HUES6 (cell line): ENCODE data around the gene GSX1.
"Not testable (repeated sequence)": the region's sequence is repeated elsewhere in the genome, so short reads cannot be mapped to it uniquely, and the experiment has no call there.

ENCODE experiments used
- H3K27ac ChIP-seq: 2 replicates; pipeline ENCODE4 v1.7.0; 2013; ENCODE audit warnings: low read depth, mild to moderate bottlenecking, low read length, inconsistent platforms
- H3K27me3 ChIP-seq: 2 replicates; pipeline ENCODE4 v1.6.1; 2013; ENCODE audit warnings: low read length; ENCODE audit not compliant: control insufficient read depth, insufficient read depth
- H3K36me3 ChIP-seq: 2 replicates; pipeline ENCODE4 v1.6.1; 2013; ENCODE audit warnings: low read length; ENCODE audit not compliant: control insufficient read depth, insufficient read depth
- H3K4me1 ChIP-seq: 2 replicates; pipeline ENCODE4 v1.6.1; 2013; ENCODE audit warnings: low read length; ENCODE audit not compliant: control insufficient read depth, insufficient read depth
- H3K4me3 ChIP-seq: 2 replicates; pipeline ENCODE4 v1.5.1; 2013; ENCODE audit warnings: low read depth, low read length
- H3K9ac ChIP-seq: one replicate; pipeline ENCODE4 v1.6.1; 2013; ENCODE audit warnings: mild to moderate bottlenecking, low read length
- H3K9me3 ChIP-seq: 2 replicates; pipeline ENCODE4 v1.6.1; 2013; ENCODE audit warnings: low read depth, low read length; ENCODE audit not compliant: control insufficient read depth, insufficient read depth

Gene GSX1

GRCh38 chr13:27794921-27795717 is 2.8 kb downstream of the GSX1 start:
- H3K4me3 ChIP-seq: peak overlapping the region; percentile 8
- H3K27me3 ChIP-seq: peaks cover 100% of the 10 kb centered on the region
- no peaks in the 10 kb centered on the region for H3K36me3 ChIP-seq
- H3K9me3 ChIP-seq: no peaks in the 10 kb centered on the region
- no peak overlapping the region for H3K27ac ChIP-seq
- no peak overlapping the region for H3K9ac ChIP-seq
- peaks cover 40% of the 10 kb centered on the region for H3K4me1 ChIP-seq

DNA sequence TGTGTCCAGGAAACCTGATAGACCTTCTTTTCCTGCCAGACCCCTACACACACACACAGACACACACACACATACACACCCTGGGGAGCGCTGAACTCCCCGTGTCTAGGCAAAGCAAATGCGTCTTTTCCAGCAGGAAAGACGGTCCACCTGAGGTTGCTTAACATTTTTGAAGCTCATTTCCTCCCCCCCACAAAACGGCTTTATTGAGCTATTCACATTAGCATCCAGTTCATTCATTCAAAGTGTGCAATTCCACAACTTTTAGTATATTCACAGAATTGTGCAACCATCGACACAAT is 3.4 kb downstream of the GSX1 start:
- peaks cover 100% of the 10 kb centered on the region for H3K27me3 ChIP-seq
- no peak overlapping the region for H3K9ac ChIP-seq
- no peak overlapping the region for H3K27ac ChIP-seq
- no peaks in the 10 kb centered on the region for H3K36me3 ChIP-seq
- no peak overlapping the region; the same call in 1 of the 2 replicates for H3K4me3 ChIP-seq
- peaks cover 38% of the 10 kb centered on the region for H3K4me1 ChIP-seq
- no peaks in the 10 kb centered on the region for H3K9me3 ChIP-seq

GRCh38 chr13:27796544-27797227 is 4.4 kb downstream of the GSX1 start:
- Histone ChIP-seq H3K27ac (no peak overlapping the region), H3K36me3 (no peaks in the 10 kb centered on the region), H3K4me1 (peaks cover 29% of the 10 kb centered on the region), H3K9me3 (no peaks in the 10 kb centered on the region), H3K9ac (no peak overlapping the region), H3K27me3 (peaks cover 98% of the 10 kb centered on the region), H3K4me3 (peak overlapping the region; percentile 50)

DNA sequence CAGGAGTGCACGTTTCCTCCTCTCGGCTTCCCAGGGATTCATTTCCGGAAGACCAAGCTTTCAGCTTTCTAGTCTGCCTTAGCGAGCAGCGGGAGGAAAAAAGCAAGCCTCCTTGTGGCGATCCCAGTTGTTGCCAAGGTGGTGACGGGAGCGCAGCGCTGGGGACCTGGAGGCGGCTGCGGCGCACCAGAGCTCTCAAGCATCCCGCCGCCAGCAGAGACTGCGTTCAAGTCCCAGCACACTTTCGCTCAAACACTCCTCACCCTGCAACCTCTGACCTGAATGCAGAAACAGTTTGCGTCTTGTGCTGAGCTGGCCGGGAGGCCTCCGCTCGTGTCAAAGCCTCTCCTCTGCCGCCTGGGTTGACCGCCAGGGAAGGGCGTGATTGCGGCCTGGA is 4.9 kb downstream of the GSX1 start:
- Histone ChIP-seq H3K36me3 (no peaks in the 10 kb centered on the region), H3K9ac (no peak overlapping the region), H3K4me3 (peak overlapping the region; percentile 50), H3K4me1 (peaks cover 27% of the 10 kb centered on the region), H3K27me3 (peaks cover 98% of the 10 kb centered on the region), H3K9me3 (no peaks in the 10 kb centered on the region), H3K27ac (no peak overlapping the region)

GRCh38 chr13:27806744-27807387 is 14.6 kb downstream of the GSX1 start:
- H3K36me3 ChIP-seq: no peaks in the 10 kb centered on the region
- no peak overlapping the region for H3K9ac ChIP-seq
- no peak overlapping the region for H3K4me3 ChIP-seq
- H3K9me3 ChIP-seq: no peaks in the 10 kb centered on the region
- H3K27ac ChIP-seq: no peak overlapping the region
- H3K27me3 ChIP-seq: peaks cover 89% of the 10 kb centered on the region
- peaks cover 20% of the 10 kb centered on the region for H3K4me1 ChIP-seq

- H3K27me3 ChIP-seq: peaks cover 89% of the 10 kb centered on the region
- H3K9me3 ChIP-seq: no peaks in the 10 kb centered on the region
- H3K27ac ChIP-seq: no peak overlapping the region
- H3K4me3 ChIP-seq: no peak overlapping the region
- no peak overlapping the region for H3K9ac ChIP-seq
- H3K36me3 ChIP-seq: no peaks in the 10 kb centered on the region
- H3K4me1 ChIP-seq: peaks cover 20% of the 10 kb centered on the region
Observed at GRCh38 chr13:27808851-27809550, 16.7 kb downstream of the GSX1 start.

- no peaks in the 10 kb centered on the region for H3K9me3 ChIP-seq
- peaks cover 20% of the 10 kb centered on the region for H3K4me1 ChIP-seq
- H3K27ac ChIP-seq: no peak overlapping the region
- H3K4me3 ChIP-seq: no peak overlapping the region
- H3K27me3 ChIP-seq: peaks cover 92% of the 10 kb centered on the region
- no peak overlapping the region for H3K9ac ChIP-seq
- no peaks in the 10 kb centered on the region for H3K36me3 ChIP-seq
Observed at GRCh38 chr13:27810009-27810408, 17.7 kb downstream of the GSX1 start.

DNA sequence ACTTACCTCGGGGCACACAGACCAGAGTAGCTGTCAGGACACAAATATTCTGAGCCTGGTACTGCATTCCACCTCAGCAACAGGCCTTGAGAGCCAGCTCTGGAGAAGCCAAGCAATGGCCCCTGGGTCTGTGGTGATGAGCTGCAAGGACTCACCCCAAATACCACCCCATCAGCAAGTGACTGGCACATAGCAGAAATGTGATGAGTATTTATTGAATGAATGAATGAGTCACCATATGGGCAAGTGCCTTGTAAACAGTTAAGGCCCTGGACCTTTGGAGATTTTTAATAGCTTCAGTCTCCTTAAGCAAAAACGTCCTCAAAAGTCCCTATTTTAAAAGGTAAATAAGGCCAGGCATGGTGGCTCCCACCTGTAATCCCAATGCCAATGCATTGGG is 18.2 kb downstream of the GSX1 start:
- Histone ChIP-seq H3K9ac (no peak overlapping the region), H3K36me3 (no peaks in the 10 kb centered on the region), H3K9me3 (no peaks in the 10 kb centered on the region), H3K27ac (no peak overlapping the region), H3K27me3 (peaks cover 93% of the 10 kb centered on the region), H3K4me3 (no peak overlapping the region), H3K4me1 (peaks cover 20% of the 10 kb centered on the region)

- Histone ChIP-seq H3K36me3 (no peaks in the 10 kb centered on the region), H3K4me3 (no peak overlapping the region), H3K9me3 (no peaks in the 10 kb centered on the region), H3K9ac (no peak overlapping the region), H3K27ac (no peak overlapping the region), H3K4me1 (peaks cover 2% of the 10 kb centered on the region; the same call in 1 of the 2 replicates), H3K27me3 (peaks cover 92% of the 10 kb centered on the region)
Observed at GRCh38 chr13:27813826-27814225, 21.5 kb downstream of the GSX1 start.

DNA sequence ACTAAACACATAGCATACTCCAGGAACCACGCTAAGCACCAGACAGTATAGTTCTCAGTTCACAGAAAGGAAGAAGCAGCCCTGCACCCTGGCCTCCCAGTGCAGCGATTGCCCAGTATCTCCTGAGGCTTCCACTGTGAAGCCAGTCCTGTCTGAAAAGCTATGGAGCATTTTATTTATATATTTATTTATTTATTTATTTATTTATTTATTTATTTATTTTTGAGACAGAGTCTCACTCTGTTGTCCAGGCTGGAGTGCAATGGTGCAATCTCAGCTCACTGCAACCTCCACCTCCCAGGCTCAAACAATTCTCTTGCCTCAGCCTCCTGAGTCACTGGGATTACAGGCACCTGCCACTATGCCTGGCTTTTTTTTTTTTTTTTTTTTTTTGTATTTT is 25.5 kb downstream of the GSX1 start:
- H3K27me3 ChIP-seq: peaks cover 98% of the 10 kb centered on the region
- H3K36me3 ChIP-seq, H3K9ac ChIP-seq, H3K9me3 ChIP-seq, H3K27ac ChIP-seq, H3K4me3 ChIP-seq: not testable (repeated sequence)
- H3K4me1 ChIP-seq: peaks cover 33% of the 10 kb centered on the region
